ENCODE measurements around the gene LMNTD1. TPM values are rescaled to one million over a fixed set of nuclear protein-coding genes. Genes with fewer than 3 reads are reported as not detected.

Gene LMNTD1
- total and polyA plus RNA-seq, 11 donors, result 0.69 TPM; not detected in 10

DNA sequence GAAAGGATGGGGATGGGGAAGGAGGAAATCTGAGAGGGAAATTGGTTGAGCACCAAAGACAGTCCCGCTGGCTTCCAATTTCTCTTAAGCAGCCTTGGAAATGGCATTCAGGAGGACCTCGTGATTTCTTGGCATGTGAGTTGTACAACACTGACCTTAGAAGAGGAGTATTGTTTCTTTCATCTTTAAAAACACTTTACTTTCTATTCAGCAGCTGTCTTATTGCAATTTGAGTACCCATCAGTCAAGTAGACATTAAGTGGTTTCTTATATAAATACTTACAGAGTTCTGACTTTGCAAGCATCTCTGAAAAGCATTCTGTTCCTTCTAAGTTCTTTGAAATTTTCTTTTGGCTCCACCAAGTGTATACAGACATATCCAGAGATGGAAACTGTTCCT is 83.2 kb downstream of the LMNTD1 start:
- WGBS, 4 donors, result 74 to 81% (median 76%) methylated on average over 2 of the region's 2 CpGs
- no peak for ATAC-seq
- Histone ChIP-seq H3K4me1 (no peaks in the 10 kb centered on the region), H3K4me3 (no peak overlapping the region), H3K27ac (no peak overlapping the region), H3K36me3 (no peaks in the 10 kb centered on the region), H3K9me3 (peaks cover 0 to 5% (median 0%) of the 10 kb centered on the region in 12 donors), H3K27me3 (no peaks in the 10 kb centered on the region)
- no peak for TF ChIP-seq POLR2A (IDR thresholded peaks at IDR 0.05)
- TF ChIP-seq CTCF (IDR thresholded peaks at IDR 0.05), result no peak
- no peak for DNase-seq
- intact Hi-C loops (cut with DNase I), result no loop called here

- DNase-seq (no peak), ATAC-seq (no peak)
- H3K9me3 ChIP-seq, result peaks cover 0 to 5% (median 0%) of the 10 kb centered on the region in 12 donors
- H3K27me3 ChIP-seq, result no peaks in the 10 kb centered on the region
- H3K4me1 ChIP-seq, result no peaks in the 10 kb centered on the region
- 69 to 91% (median 84%) methylated on average over 6 of the region's 6 CpGs for WGBS, 4 donors
- H3K36me3 ChIP-seq, result no peaks in the 10 kb centered on the region
- no peak overlapping the region for H3K27ac ChIP-seq
- H3K4me3 ChIP-seq, result no peak overlapping the region
- TF ChIP-seq POLR2A (IDR thresholded peaks at IDR 0.05) (no peak), CTCF (IDR thresholded peaks at IDR 0.05) (no peak)
- intact Hi-C loops (cut with DNase I), result no loop called here
Observed at GRCh38 chr12:25469368-25469767, 83.7 kb downstream of the LMNTD1 start.

GRCh38 chr12:25463521-25463920 is 89.6 kb downstream of the LMNTD1 start:
- intact Hi-C loops (cut with DNase I), result no loop called here
- 95% methylated on average over 8 of the region's 8 CpGs for WGBS, 4 donors

DNA sequence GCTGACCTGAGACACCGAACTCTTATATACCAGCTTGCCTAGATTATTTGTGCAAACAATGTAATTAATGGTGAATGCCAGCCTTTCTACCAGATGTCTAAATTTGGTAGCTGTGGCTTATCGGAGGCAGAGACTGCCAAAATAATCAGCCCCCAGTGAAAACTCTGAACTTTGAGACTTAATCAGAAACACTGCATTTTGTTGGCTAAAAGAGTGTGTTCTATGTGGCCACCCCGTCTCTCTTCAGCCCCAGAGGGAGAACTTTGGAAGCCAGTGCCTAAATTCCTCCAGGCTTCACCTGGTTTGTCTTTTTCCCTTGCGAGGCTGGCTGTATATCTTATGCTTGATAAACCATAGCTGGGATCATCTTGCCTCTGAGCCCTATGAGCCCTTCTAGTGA is 90.1 kb downstream of the LMNTD1 start:
- intact Hi-C loops (cut with DNase I), result no loop called here
- ATAC-seq (no peak), DNase-seq (no peak)
- peaks cover 0 to 12% (median 0%) of the 10 kb centered on the region in 12 donors for H3K9me3 ChIP-seq
- H3K4me3 ChIP-seq, result no peak overlapping the region
- WGBS, 4 donors, result 72 to 79% (median 75%) methylated on average over 4 of the region's 4 CpGs
- H3K36me3 ChIP-seq, result no peaks in the 10 kb centered on the region
- no peak overlapping the region for H3K27ac ChIP-seq
- H3K4me1 ChIP-seq, result no peaks in the 10 kb centered on the region
- no peak for TF ChIP-seq CTCF (IDR thresholded peaks at IDR 0.05)
- TF ChIP-seq POLR2A (IDR thresholded peaks at IDR 0.05), result no peak
- H3K27me3 ChIP-seq, result no peaks in the 10 kb centered on the region

More at GRCh38 chr12:25463521-25463920, 89.6 kb downstream of the LMNTD1 start:
- Histone ChIP-seq H3K36me3 (no peaks in the 10 kb centered on the region), H3K9me3 (peaks cover 0 to 12% (median 0%) of the 10 kb centered on the region in 12 donors), H3K4me3 (no peak overlapping the region), H3K27me3 (no peaks in the 10 kb centered on the region), H3K4me1 (no peaks in the 10 kb centered on the region), H3K27ac (no peak overlapping the region)
- ATAC-seq, result no peak
- no peak for DNase-seq
- TF ChIP-seq CTCF (IDR thresholded peaks at IDR 0.05) (no peak), POLR2A (IDR thresholded peaks at IDR 0.05) (no peak)
